ENCODE measurements around the gene CARD8.

Gene CARD8

GRCh38 chr19:48175578-48175977, 80.1 kb downstream of the CARD8 start:
- Histone ChIP-seq H3K14ac (ENCODE audit: low read length) (no peak overlapping the region), H3K9me3 (ENCODE audit: insufficient read depth, low read depth, low read length) (peaks cover 1% of the 10 kb centered on the region), H3K27me3 (ENCODE audit: insufficient read depth, low read length) (no peaks in the 10 kb centered on the region), H3K23ac (ENCODE audit: low read length) (no peak overlapping the region), H3K9ac (ENCODE audit: low read length) (no peak overlapping the region), H2AFZ (ENCODE audit: insufficient read depth, low read length, poor library complexity) (no peak overlapping the region), H4K12ac (ENCODE audit: low read depth, low read length) (no peak overlapping the region), H3K27ac (ENCODE audit: low read depth, low read length) (no peak overlapping the region), H3K4ac (ENCODE audit: low read depth, low read length) (no peak overlapping the region), H3K4me2 (ENCODE audit: low read length) (no peak overlapping the region), H3K79me1 (ENCODE audit: low read length) (peaks cover 4% of the 10 kb centered on the region), H3K4me1 (ENCODE audit: control insufficient read depth in 1 of 2, insufficient read depth in 2 of 2, low read length in 2 of 2) (peaks cover 3 to 5% of the 10 kb centered on the region in 2 experiments), H2BK12ac (ENCODE audit: low read length) (no peak overlapping the region), H4K8ac (ENCODE audit: low read depth, low read length) (no peak overlapping the region), H2BK120ac (ENCODE audit: insufficient read depth, low read length, poor library complexity) (no peak overlapping the region), H4K91ac (ENCODE audit: low read depth, low read length) (no peak overlapping the region), H3K79me2 (ENCODE audit: control insufficient read depth, insufficient read depth, low read length, poor library complexity) (peaks cover 4% of the 10 kb centered on the region), H2AK5ac (ENCODE audit: low read length) (no peak overlapping the region), H2BK5ac (ENCODE audit: low read depth, low read length, poor library complexity) (no peak overlapping the region), H3K4me3 (ENCODE audit: low read depth, low read length) (no peak overlapping the region), H3K36me3 (ENCODE audit: control insufficient read depth in 1 of 2, insufficient read depth in 2 of 2, low read length in 2 of 2) (peaks cover 16% of the 10 kb centered on the region in 2 experiments), H3K18ac (ENCODE audit: low read length) (no peak overlapping the region)
- DNase-seq, result no peak
- WGBS (ENCODE audit: extremely low coverage, insufficient coverage, insufficient read length), result no CpG with 5 or more reads among the region's 10 CpGs

GRCh38 chr19:48174445-48175030, 81.2 kb downstream of the CARD8 start:
- Histone ChIP-seq H4K8ac (ENCODE audit: low read depth, low read length) (no peak overlapping the region), H3K9ac (ENCODE audit: low read length) (no peak overlapping the region), H4K91ac (ENCODE audit: low read depth, low read length) (no peak overlapping the region), H3K9me3 (ENCODE audit: insufficient read depth, low read depth, low read length) (peaks cover 1% of the 10 kb centered on the region), H3K4me2 (ENCODE audit: low read length) (no peak overlapping the region), H3K4ac (ENCODE audit: low read depth, low read length) (no peak overlapping the region), H2BK120ac (ENCODE audit: insufficient read depth, low read length, poor library complexity) (no peak overlapping the region), H3K79me1 (ENCODE audit: low read length) (peaks cover 10% of the 10 kb centered on the region), H2AK5ac (ENCODE audit: low read length) (no peak overlapping the region), H3K23ac (ENCODE audit: low read length) (no peak overlapping the region), H3K4me1 (ENCODE audit: control insufficient read depth in 1 of 2, insufficient read depth in 2 of 2, low read length in 2 of 2) (peaks cover 3 to 5% of the 10 kb centered on the region in 2 experiments), H3K27ac (ENCODE audit: low read depth, low read length) (no peak overlapping the region), H3K79me2 (ENCODE audit: control insufficient read depth, insufficient read depth, low read length, poor library complexity) (peaks cover 9% of the 10 kb centered on the region), H3K27me3 (ENCODE audit: insufficient read depth, low read length) (no peaks in the 10 kb centered on the region), H3K36me3 (ENCODE audit: control insufficient read depth in 1 of 2, insufficient read depth in 2 of 2, low read length in 2 of 2) (peaks cover 16% of the 10 kb centered on the region in 2 experiments), H4K12ac (ENCODE audit: low read depth, low read length) (no peak overlapping the region), H2BK12ac (ENCODE audit: low read length) (no peak overlapping the region), H2BK5ac (ENCODE audit: low read depth, low read length, poor library complexity) (no peak overlapping the region), H2AFZ (ENCODE audit: insufficient read depth, low read length, poor library complexity) (no peak overlapping the region), H3K4me3 (ENCODE audit: low read depth, low read length) (no peak overlapping the region), H3K14ac (ENCODE audit: low read length) (no peak overlapping the region), H3K18ac (ENCODE audit: low read length) (no peak overlapping the region)
- DNase-seq, result no peak
- no CpG with 5 or more reads among the region's 6 CpGs for WGBS (ENCODE audit: extremely low coverage, insufficient coverage, insufficient read length)

- H2BK120ac ChIP-seq (ENCODE audit: insufficient read depth, low read length, poor library complexity), result no peak overlapping the region
- H3K4ac ChIP-seq (ENCODE audit: low read depth, low read length), result peak overlapping the region; percentile 4
- H4K12ac ChIP-seq (ENCODE audit: low read depth, low read length), result no peak overlapping the region
- H3K27ac ChIP-seq (ENCODE audit: low read depth, low read length), result no peak overlapping the region
- H2BK5ac ChIP-seq (ENCODE audit: low read depth, low read length, poor library complexity), result no peak overlapping the region
- no peaks in the 10 kb centered on the region for H3K27me3 ChIP-seq (ENCODE audit: insufficient read depth, low read length)
- DNase-seq, result no peak
- peaks cover 5 to 6% of the 10 kb centered on the region in 2 experiments for H3K4me1 ChIP-seq (ENCODE audit: control insufficient read depth in 1 of 2, insufficient read depth in 2 of 2, low read length in 2 of 2)
- H2BK12ac ChIP-seq (ENCODE audit: low read length), result no peak overlapping the region
- WGBS (ENCODE audit: extremely low coverage, insufficient coverage, insufficient read length), result no CpG with 5 or more reads among the region's 37 CpGs
- no peak overlapping the region for H3K4me3 ChIP-seq (ENCODE audit: low read depth, low read length)
- H4K8ac ChIP-seq (ENCODE audit: low read depth, low read length), result no peak overlapping the region
- no peak overlapping the region for H3K18ac ChIP-seq (ENCODE audit: low read length)
- H3K9me3 ChIP-seq (ENCODE audit: insufficient read depth, low read depth, low read length), result peaks cover 1% of the 10 kb centered on the region
- no peak overlapping the region for H3K9ac ChIP-seq (ENCODE audit: low read length)
- no peak overlapping the region for H4K91ac ChIP-seq (ENCODE audit: low read depth, low read length)
- H3K36me3 ChIP-seq (ENCODE audit: control insufficient read depth in 1 of 2, insufficient read depth in 2 of 2, low read length in 2 of 2), result peaks cover 16% of the 10 kb centered on the region in 2 experiments
- H3K79me2 ChIP-seq (ENCODE audit: control insufficient read depth, insufficient read depth, low read length, poor library complexity), result peaks cover 12% of the 10 kb centered on the region
- H2AK5ac ChIP-seq (ENCODE audit: low read length), result no peak overlapping the region
- no peak overlapping the region for H3K23ac ChIP-seq (ENCODE audit: low read length)
- H3K14ac ChIP-seq (ENCODE audit: low read length), result no peak overlapping the region
- no peak overlapping the region for H2AFZ ChIP-seq (ENCODE audit: insufficient read depth, low read length, poor library complexity)
- peaks cover 10% of the 10 kb centered on the region for H3K79me1 ChIP-seq (ENCODE audit: low read length)
- no peak overlapping the region for H3K4me2 ChIP-seq (ENCODE audit: low read length)
Observed at GRCh38 chr19:48171710-48172109, 84.0 kb downstream of the CARD8 start.

- Histone ChIP-seq H3K4ac (ENCODE audit: low read depth, low read length) (peak overlapping the region; percentile 83), H3K23ac (ENCODE audit: low read length) (no peak overlapping the region), H3K36me3 (ENCODE audit: control insufficient read depth in 1 of 2, insufficient read depth in 2 of 2, low read length in 2 of 2) (peaks cover 16% of the 10 kb centered on the region in 2 experiments), H4K12ac (ENCODE audit: low read depth, low read length) (peak overlapping the region; percentile 90), H3K4me1 (ENCODE audit: control insufficient read depth in 1 of 2, insufficient read depth in 2 of 2, low read length in 2 of 2) (peaks cover 5 to 6% of the 10 kb centered on the region in 2 experiments), H2BK120ac (ENCODE audit: insufficient read depth, low read length, poor library complexity) (peak overlapping the region; percentile 55), H3K4me2 (ENCODE audit: low read length) (peak overlapping the region; percentile 73), H3K9ac (ENCODE audit: low read length) (peak overlapping the region; percentile 54), H3K18ac (ENCODE audit: low read length) (peak overlapping the region; percentile 87), H2BK5ac (ENCODE audit: low read depth, low read length, poor library complexity) (peak overlapping the region; percentile 16), H2BK12ac (ENCODE audit: low read length) (no peak overlapping the region), H4K8ac (ENCODE audit: low read depth, low read length) (peak overlapping the region; percentile 92), H3K9me3 (ENCODE audit: insufficient read depth, low read depth, low read length) (peaks cover 1% of the 10 kb centered on the region), H2AFZ (ENCODE audit: insufficient read depth, low read length, poor library complexity) (peak overlapping the region; percentile 87), H2AK5ac (ENCODE audit: low read length) (peak overlapping the region; percentile 33), H3K79me1 (ENCODE audit: low read length) (peaks cover 10% of the 10 kb centered on the region), H3K79me2 (ENCODE audit: control insufficient read depth, insufficient read depth, low read length, poor library complexity) (peaks cover 12% of the 10 kb centered on the region), H3K27ac (ENCODE audit: low read depth, low read length) (no peak overlapping the region), H3K27me3 (ENCODE audit: insufficient read depth, low read length) (no peaks in the 10 kb centered on the region), H3K14ac (ENCODE audit: low read length) (peak overlapping the region; percentile 91), H4K91ac (ENCODE audit: low read depth, low read length) (peak overlapping the region; percentile 85), H3K4me3 (ENCODE audit: low read depth, low read length) (peak overlapping the region; percentile 97)
- no CpG with 5 or more reads among the region's 21 CpGs for WGBS (ENCODE audit: extremely low coverage, insufficient coverage, insufficient read length)
- no peak for DNase-seq
Observed at GRCh38 chr19:48170817-48171347, 84.8 kb downstream of the CARD8 start.
